ENCODE data around the gene SPEG.

SPEG gene

DNA sequence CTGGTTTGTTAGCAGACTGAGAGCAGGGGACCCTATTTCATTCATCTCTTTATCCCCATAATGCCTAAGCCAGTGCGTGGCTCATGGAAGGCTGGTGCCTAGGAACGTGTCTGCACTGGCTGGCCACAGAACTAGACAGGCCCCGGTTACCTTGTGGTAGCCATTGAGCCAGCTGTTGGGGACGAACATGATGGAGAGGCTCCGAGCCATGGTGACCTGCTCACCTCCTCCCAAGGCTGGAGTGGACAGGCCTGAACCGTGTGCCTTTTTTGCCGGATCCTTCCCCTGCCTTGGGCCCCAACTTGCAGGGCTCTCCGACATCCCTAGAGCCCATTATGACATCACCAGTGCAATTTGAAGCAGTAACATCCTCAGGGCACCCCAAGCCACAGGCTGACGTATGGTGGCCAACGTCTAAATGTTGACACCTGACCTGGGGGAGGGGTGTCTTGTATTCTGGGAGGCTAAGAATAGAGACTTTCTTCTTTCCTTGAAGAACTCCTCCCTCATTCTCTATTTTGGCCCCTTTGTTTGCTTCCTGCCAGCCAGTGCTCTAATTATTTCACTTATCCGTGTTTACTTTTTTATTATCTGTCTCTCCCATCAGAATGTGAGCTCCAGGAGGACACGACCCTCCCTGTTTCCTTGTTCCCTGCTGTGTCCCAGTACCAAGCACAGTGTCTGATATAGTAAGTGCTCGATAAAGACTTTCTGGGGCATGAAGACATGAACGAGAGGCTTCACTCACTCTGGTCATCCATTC, 34.7 kb upstream of the SPEG start:
- H3K4me3 ChIP-seq (ENCODE audit: control insufficient read depth, low read depth, low read length): no peak overlapping the region
- DNase-seq (ENCODE audit: low read depth): no peak
- TF ChIP-seq, protein P1, sequence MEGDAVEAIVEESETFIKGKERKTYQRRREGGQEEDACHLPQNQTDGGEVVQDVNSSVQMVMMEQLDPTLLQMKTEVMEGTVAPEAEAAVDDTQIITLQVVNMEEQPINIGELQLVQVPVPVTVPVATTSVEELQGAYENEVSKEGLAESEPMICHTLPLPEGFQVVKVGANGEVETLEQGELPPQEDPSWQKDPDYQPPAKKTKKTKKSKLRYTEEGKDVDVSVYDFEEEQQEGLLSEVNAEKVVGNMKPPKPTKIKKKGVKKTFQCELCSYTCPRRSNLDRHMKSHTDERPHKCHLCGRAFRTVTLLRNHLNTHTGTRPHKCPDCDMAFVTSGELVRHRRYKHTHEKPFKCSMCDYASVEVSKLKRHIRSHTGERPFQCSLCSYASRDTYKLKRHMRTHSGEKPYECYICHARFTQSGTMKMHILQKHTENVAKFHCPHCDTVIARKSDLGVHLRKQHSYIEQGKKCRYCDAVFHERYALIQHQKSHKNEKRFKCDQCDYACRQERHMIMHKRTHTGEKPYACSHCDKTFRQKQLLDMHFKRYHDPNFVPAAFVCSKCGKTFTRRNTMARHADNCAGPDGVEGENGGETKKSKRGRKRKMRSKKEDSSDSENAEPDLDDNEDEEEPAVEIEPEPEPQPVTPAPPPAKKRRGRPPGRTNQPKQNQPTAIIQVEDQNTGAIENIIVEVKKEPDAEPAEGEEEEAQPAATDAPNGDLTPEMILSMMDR (conservative IDR thresholded peaks at IDR 0.05; ENCODE audit: control insufficient read depth, insufficient read depth, low read depth, low read length): no peak

DNA sequence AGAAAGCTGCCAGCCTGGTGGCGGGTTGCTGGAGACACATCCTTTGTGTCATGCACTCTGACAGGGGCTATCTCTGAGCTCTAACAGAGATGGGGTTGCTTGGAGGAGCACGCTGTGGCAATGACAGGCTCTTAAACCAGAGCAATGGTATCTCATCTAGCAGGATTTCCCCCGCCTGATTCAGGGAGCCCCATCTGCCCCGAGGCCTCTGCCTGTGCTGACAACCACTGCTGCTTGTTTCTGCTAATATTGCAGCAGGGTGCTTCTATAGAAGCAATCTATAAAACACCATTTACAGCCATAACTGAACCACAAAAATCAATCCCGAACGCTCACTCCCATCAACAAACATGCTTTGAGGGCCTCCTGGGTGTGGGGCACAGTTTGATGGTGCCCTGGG, 34.1 kb upstream of the SPEG start:
- no peak for DNase-seq (ENCODE audit: low read depth)
- H3K4me3 ChIP-seq (ENCODE audit: control insufficient read depth, low read depth, low read length): no peak overlapping the region
- TF ChIP-seq, protein P1 (conservative IDR thresholded peaks at IDR 0.05; ENCODE audit: control insufficient read depth, insufficient read depth, low read depth, low read length): no peak

DNA sequence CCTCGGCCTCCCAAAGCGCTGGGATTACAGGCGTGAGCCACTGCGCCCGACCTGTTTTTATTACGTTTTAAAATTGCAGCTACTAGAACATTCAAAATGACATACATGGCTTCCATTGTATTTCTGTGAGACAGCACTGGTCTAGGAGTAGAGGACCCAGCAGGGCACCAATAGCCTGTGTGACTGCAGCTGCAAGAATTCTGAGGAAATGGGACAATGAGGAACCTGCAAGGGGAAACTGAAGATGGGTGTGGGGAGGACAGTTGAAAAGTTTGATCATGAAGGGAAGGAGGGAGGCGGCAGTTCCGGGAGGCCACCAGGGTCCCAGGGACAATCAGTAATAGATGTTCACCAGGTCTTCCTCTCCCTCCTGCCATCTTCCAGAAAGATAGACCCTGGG, 33.0 kb upstream of the SPEG start:
- no peak overlapping the region for H3K4me3 ChIP-seq (ENCODE audit: control insufficient read depth, low read depth, low read length)
- no peak for DNase-seq (ENCODE audit: low read depth)
- TF ChIP-seq, protein P1 (conservative IDR thresholded peaks at IDR 0.05; ENCODE audit: control insufficient read depth, insufficient read depth, low read depth, low read length): no peak

DNA sequence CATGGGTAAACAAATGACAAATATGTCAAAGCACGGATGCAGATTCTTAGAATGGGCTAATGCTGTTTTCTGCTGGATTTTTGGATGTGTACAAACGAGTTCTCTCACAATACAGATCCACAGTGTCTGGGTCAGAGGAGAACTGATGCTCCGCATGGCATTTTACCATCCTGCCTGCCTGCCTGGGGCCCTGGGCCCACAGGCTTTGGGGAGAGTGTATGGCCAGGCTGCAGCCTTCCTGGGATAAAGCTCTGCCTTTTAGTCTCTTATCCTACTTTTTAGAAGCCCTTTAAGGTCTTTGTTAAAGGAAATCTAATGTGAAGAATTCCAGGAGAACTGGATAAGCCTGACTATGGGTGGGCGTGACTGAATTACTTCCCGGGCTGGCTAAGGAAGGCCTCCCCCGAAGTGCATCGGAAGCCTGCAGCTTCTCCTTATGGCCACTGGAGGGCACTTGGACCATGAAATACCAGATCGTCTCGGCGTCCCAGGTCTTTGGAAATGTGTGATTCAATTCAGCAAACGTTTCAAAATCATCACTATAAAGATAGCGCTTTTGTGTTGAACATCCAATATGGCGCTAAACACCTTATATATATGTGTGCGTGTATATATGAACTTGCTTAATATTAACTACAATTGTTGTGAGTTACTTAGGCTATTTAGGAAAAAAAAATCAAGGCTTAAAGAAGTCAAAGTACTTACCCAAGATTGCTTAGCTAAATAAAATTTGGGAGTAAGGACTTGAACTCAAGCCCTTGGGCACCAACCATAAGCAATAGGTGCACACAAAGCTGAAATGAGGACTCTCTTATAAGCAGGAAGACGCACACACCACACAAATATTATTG, 31.8 kb upstream of the SPEG start:
- no peak overlapping the region for H3K4me3 ChIP-seq (ENCODE audit: control insufficient read depth, low read depth, low read length)
- peak; percentile 86 for DNase-seq (ENCODE audit: low read depth)
- TF ChIP-seq, protein P1 (conservative IDR thresholded peaks at IDR 0.05; ENCODE audit: control insufficient read depth, insufficient read depth, low read depth, low read length): peak; percentile 91

DNA sequence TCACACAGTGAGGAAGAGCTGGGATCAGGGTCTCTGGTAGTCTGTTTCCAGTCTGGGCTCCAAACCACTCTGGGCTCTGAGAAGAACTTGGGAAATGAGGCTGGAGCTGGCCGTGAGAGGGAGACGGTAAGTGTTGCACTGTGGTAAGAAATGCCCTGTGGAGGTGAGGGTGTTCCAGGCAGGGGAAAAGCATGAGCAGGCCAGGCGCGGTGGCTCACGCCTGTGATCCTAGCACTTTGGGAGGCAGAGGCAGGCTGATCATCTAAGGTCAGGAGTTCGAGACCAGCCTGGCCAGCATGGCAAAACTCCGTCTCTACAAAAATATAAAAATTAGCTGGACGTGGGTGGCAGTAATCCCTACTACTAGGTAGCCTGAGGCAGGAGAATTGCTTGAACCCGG, 30.8 kb upstream of the SPEG start:
- TF ChIP-seq, protein P1 (conservative IDR thresholded peaks at IDR 0.05; ENCODE audit: control insufficient read depth, insufficient read depth, low read depth, low read length): no peak
- H3K4me3 ChIP-seq (ENCODE audit: control insufficient read depth, low read depth, low read length): no peak overlapping the region
- no peak for DNase-seq (ENCODE audit: low read depth)

DNA sequence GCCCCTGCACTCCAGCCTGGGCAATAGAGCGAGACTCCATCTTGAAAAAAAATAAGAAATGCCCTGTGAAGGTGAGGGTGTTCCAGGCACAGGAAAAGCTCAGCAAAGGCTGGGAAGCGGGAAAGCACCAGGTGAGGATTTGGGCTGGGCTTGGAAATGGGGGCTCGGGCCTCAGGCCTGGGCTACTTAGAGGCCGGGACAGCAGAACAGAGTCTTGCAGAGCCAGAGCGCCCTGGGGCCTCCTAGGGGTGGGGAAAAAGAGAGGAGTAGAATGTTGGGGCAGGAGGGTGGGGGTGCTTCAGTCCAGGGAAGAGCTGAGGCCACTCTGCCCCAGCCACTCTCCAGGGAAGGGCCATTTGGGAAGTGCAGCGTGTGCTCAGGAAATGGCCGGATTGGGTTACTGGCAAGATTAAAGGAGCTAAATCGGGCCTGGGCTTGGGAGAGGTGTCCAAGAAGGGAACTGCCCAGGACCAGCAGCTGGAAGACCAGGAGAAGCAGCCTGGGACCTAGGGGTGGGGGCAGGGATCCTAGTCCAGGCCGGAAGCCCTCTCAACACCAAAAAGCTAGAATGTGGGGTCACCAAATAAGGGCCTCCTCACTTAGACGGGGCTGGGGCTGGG, 30.2 kb upstream of the SPEG start:
- no peak overlapping the region for H3K4me3 ChIP-seq (ENCODE audit: control insufficient read depth, low read depth, low read length)
- DNase-seq (ENCODE audit: low read depth): no peak
- TF ChIP-seq, protein P1 (conservative IDR thresholded peaks at IDR 0.05; ENCODE audit: control insufficient read depth, insufficient read depth, low read depth, low read length): no peak

Measured in fibroblast of mammary gland (primary cell).